Nephron (organoid): Measurements from ENCODE around the gene PARG.

Source experiments
- H3K27ac Mint-ChIP-seq, 3 experiments: 2 replicates each; pipeline ENCODE4 v1.8.0; 2020; ENCODE audit warnings: mixed read lengths in 3 of 3, mild to moderate bottlenecking in 2 of 3, moderate library complexity in 1 of 3
- H3K27me3 Mint-ChIP-seq: 2 replicates; pipeline ENCODE4 v1.8.0; 2021; ENCODE audit warnings: low read depth, mild to moderate bottlenecking, moderate library complexity, mixed read lengths
- H3K36me3 Mint-ChIP-seq: 2 replicates; pipeline ENCODE4 v1.8.0; 2020; ENCODE audit warnings: low read depth, mixed read lengths
- H3K4me1 Mint-ChIP-seq: 2 replicates; pipeline ENCODE4 v1.8.0; 2020; ENCODE audit warnings: mixed read lengths
- H3K4me3 Mint-ChIP-seq, 3 experiments: 2 replicates each; pipeline ENCODE4 v1.8.0; 2020; ENCODE audit warnings: mild to moderate bottlenecking in 3 of 3, mixed read lengths in 3 of 3, moderate library complexity in 2 of 3
- H3K9me3 Mint-ChIP-seq: 2 replicates; pipeline ENCODE4 v1.8.0; 2020; ENCODE audit warnings: mixed read lengths
- TF ChIP-seq, protein P1 (sequence below), 3 experiments: fragments of 200-600 bp; sonication (generic); IDR thresholded peaks; one replicate each; pipeline ENCODE4 v1.5.0; 2021; ENCODE audit warnings: antibody characterized with exemption in 3 of 3; ENCODE audit not compliant: unreplicated experiment in 3 of 3

The PARG gene

GRCh38 chr10:49798275-49798674, 143.6 kb downstream of the PARG start:
- H3K9me3 Mint-ChIP-seq: no peaks in the 10 kb centered on the region
- no peak overlapping the region for H3K27ac Mint-ChIP-seq
- no peak overlapping the region for H3K4me3 Mint-ChIP-seq
- no peaks in the 10 kb centered on the region for H3K36me3 Mint-ChIP-seq
- H3K27me3 Mint-ChIP-seq: peaks cover 8% of the 10 kb centered on the region
- TF ChIP-seq, protein P1, sequence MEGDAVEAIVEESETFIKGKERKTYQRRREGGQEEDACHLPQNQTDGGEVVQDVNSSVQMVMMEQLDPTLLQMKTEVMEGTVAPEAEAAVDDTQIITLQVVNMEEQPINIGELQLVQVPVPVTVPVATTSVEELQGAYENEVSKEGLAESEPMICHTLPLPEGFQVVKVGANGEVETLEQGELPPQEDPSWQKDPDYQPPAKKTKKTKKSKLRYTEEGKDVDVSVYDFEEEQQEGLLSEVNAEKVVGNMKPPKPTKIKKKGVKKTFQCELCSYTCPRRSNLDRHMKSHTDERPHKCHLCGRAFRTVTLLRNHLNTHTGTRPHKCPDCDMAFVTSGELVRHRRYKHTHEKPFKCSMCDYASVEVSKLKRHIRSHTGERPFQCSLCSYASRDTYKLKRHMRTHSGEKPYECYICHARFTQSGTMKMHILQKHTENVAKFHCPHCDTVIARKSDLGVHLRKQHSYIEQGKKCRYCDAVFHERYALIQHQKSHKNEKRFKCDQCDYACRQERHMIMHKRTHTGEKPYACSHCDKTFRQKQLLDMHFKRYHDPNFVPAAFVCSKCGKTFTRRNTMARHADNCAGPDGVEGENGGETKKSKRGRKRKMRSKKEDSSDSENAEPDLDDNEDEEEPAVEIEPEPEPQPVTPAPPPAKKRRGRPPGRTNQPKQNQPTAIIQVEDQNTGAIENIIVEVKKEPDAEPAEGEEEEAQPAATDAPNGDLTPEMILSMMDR (IDR thresholded peaks at IDR 0.05; ENCODE audit: unreplicated experiment in 3 of 3): no peak
- H3K4me1 Mint-ChIP-seq: no peaks in the 10 kb centered on the region

GRCh38 chr10:49791100-49791499, 150.7 kb downstream of the PARG start:
- TF ChIP-seq, protein P1 (IDR thresholded peaks at IDR 0.05; ENCODE audit: unreplicated experiment in 3 of 3): no peak
- H3K9me3 Mint-ChIP-seq: no peaks in the 10 kb centered on the region
- no peak overlapping the region for H3K27ac Mint-ChIP-seq
- no peaks in the 10 kb centered on the region for H3K4me1 Mint-ChIP-seq
- no peak overlapping the region for H3K4me3 Mint-ChIP-seq
- H3K36me3 Mint-ChIP-seq: no peaks in the 10 kb centered on the region
- no peaks in the 10 kb centered on the region for H3K27me3 Mint-ChIP-seq

GRCh38 chr10:49784681-49785080, 157.1 kb downstream of the PARG start:
- Mint-ChIP-seq H3K9me3 (no peaks in the 10 kb centered on the region), H3K4me1 (no peaks in the 10 kb centered on the region), H3K4me3 (no peak overlapping the region), H3K27ac (no peak overlapping the region), H3K27me3 (peaks cover 12% of the 10 kb centered on the region), H3K36me3 (no peaks in the 10 kb centered on the region)
- TF ChIP-seq, protein P1 (IDR thresholded peaks at IDR 0.05; ENCODE audit: unreplicated experiment in 3 of 3): no peak

DNA sequence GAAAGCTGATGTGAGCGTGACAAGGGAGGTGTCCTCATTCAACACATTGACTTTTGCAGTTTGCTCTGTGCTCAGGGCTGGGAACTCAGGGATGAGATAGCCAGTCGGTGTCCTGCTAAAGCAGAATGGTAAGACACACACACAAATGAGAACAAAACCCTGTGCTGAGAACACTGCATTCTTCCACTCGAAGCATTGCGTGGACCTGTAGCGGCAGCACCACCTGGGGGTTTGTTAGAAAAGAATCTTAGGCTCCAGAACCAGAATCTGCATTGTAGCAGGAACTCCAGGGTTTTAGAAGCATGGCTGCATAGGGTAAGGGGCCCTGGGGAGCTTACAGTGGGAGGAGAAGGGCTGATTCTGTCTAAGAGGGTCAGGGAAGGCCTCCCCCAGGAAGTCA, 158.2 kb downstream of the PARG start:
- Mint-ChIP-seq H3K27me3 (peaks cover 14% of the 10 kb centered on the region), H3K36me3 (no peaks in the 10 kb centered on the region), H3K27ac (no peak overlapping the region), H3K4me3 (no peak overlapping the region), H3K9me3 (no peaks in the 10 kb centered on the region), H3K4me1 (no peaks in the 10 kb centered on the region)
- TF ChIP-seq, protein P1 (IDR thresholded peaks at IDR 0.05; ENCODE audit: unreplicated experiment in 3 of 3): no peak

DNA sequence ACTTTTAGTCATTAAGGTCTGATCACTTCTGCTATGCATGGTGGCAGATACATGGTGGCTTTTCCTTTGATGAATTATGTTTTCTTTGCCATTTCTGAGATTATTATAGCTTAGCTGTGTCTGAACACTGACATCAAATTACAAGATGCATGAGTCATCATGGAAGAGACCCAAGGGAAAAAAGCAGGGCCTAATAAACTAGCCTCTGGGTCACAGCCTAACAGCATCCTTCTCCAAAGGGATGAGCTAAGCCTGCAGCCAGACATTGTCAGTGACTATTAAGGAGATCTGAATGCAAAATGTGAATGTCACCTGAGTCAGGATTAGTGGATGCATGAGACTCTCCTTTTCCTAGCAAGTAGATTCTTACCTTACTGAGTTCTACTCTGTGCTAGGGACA, 160.6 kb downstream of the PARG start:
- Mint-ChIP-seq H3K27me3 (peaks cover 14% of the 10 kb centered on the region), H3K4me3 (no peak overlapping the region), H3K4me1 (no peaks in the 10 kb centered on the region), H3K27ac (no peak overlapping the region), H3K9me3 (no peaks in the 10 kb centered on the region), H3K36me3 (no peaks in the 10 kb centered on the region)
- TF ChIP-seq, protein P1 (IDR thresholded peaks at IDR 0.05; ENCODE audit: unreplicated experiment in 3 of 3): no peak

GRCh38 chr10:49778197-49778596, 163.6 kb downstream of the PARG start:
- TF ChIP-seq, protein P1 (IDR thresholded peaks at IDR 0.05; ENCODE audit: unreplicated experiment in 3 of 3): no peak
- H3K9me3 Mint-ChIP-seq: no peaks in the 10 kb centered on the region
- H3K36me3 Mint-ChIP-seq: no peaks in the 10 kb centered on the region
- H3K27ac Mint-ChIP-seq: no peak overlapping the region
- no peaks in the 10 kb centered on the region for H3K4me1 Mint-ChIP-seq
- H3K4me3 Mint-ChIP-seq: no peak overlapping the region
- peaks cover 10% of the 10 kb centered on the region for H3K27me3 Mint-ChIP-seq
